VCaP (cell line): ENCODE measurements around the gene PDLIM5.
A peak's percentile ranks its signal among the peaks of the same experiment; 100 is the strongest.

Experiments
- H3K27ac ChIP-seq: fragments of 450-650 bp; 2 replicates; pipeline ENCODE4 v1.5.1; 2017
- CTCF ChIP-seq: fragments of 450-650 bp; conservative IDR thresholded peaks from 2 replicates; pipeline ENCODE4 v1.5.1; 2017; ENCODE audit warnings: mild to moderate bottlenecking, moderate library complexity

The PDLIM5 gene

DNA sequence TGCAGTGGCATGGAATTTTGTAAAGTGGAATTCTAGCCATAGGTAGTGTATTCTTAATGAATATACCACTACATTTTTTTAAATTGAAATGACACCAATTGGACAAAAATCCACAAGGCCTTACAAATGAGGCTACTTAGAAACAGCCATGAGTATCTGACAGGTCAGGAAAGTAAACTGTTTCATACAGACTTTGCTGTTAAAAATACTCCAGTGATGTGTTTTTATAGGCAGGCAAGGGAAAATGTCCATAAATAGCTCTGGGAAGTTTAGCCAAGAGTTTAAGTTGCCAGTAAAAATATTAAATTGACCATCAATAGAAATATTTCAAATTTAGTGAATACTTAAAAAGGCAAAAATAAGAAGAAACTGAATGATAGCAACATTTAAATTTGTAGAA lies 41.8 kb upstream of the PDLIM5 start:
- TF ChIP-seq CTCF: no peak
- H3K27ac ChIP-seq: peak overlapping the region; percentile 75

GRCh38 chr4:94410678-94411206 lies 41.0 kb upstream of the PDLIM5 start:
- TF ChIP-seq CTCF: no peak
- peak overlapping the region; percentile 75 for H3K27ac ChIP-seq

DNA sequence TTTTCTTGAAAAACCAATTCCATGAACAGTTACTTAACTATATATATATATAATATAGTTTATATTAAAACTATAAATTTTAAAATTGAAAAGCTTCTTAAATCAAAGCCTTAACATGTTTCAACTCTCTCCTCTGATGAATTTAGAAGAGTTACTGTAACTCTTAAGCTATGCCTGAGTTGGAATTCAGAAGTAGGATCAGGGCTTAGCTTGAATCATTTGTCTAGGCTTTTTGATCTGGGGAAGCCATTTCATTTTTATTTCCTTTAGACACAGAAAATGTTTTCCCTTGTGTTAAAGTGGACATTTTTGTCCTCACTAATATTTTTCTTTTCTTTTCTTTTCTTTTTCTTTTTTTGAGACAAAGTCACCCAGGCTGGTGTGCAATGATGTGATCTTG lies 40.4 kb upstream of the PDLIM5 start:
- H3K27ac ChIP-seq: peak overlapping the region; percentile 75
- TF ChIP-seq CTCF: no peak

DNA sequence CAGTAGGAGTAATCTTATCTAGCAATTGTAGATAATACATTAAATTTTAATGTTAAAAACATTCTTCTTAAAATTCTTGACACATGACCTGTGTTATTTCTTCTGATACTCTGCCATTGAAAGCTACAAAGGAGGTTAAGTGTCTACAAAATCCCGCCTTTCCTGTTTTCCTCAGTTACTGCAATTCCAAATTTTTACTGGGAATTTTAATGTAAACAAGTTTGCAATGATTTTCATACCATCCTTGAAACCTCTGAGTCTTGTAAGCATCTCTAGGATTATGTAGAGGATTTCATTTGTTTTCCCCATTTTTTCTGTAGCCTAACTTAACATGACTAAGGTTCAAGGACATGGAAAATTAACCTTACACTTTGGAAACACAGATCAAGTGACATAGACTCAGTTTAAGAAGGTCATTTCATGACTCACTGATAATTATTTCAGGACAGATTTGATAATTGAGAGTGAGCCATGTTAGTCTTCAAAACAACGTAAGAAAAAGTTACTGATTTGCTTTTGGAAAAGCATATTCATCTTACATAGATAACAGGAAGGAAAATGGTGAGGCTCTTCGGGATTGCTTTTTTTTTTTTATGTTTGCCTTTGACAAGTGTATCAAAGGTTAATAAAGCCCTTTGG lies 39.6 kb upstream of the PDLIM5 start:
- peak overlapping the region; percentile 75 for H3K27ac ChIP-seq
- TF ChIP-seq CTCF: no peak

DNA sequence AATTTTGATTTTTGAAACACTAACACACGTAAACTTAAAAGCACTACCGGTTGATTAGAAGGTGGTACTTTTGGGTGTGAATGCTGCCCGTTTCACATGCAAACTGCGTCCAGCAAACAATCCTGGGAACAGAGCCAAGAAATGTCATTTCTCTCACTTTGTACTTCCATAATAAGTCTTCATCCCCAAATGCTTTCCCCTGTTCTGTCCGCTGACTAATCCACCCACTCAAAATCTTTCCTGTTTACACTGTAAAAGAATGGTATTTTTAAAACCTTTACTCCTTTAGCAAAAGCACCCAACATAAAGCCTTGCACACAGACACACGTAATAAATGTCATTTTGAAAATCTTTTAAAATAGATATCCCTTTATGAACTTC lies 39.1 kb upstream of the PDLIM5 start:
- peak overlapping the region; percentile 75 for H3K27ac ChIP-seq
- no peak for TF ChIP-seq CTCF

DNA sequence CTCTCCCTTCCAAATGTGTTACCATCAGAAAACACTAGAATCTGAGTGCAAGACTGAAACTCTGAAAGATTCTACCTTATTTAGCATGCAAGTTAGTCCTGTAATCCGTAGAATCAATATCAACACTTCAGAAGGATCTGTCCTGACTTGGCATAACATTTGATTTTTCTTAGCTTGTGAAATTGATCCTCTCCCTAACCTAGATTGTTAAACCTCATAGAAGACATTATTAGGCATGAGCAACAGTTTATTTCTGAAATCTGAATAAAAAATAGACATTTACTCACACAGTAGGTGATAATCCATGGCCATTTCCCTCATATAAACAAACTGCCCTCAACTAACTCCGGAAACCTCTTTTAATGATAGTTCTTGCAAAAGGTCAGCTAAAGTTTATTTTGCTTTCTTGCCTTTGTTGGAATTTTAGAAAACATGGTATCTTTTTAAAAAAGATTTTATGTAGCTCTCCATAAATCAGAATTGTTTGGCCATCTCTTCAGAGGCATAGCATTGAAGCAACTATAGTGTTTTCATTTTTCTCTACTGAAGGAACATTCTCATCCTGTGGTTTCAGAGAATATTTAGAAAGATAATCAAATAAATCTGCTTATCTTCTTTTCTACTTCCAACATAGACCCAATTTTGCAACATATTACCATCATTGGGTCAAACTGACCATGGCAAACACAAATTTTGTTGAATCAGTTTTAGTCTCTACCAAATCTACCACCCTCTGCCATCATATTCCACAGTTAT lies 38.5 kb upstream of the PDLIM5 start:
- H3K27ac ChIP-seq: peak overlapping the region; percentile 75
- no peak for TF ChIP-seq CTCF

GRCh38 chr4:94414907-94415306 lies 36.8 kb upstream of the PDLIM5 start:
- no peak for TF ChIP-seq CTCF
- no peak overlapping the region for H3K27ac ChIP-seq
